HG03342 (cell line): ENCODE data around the gene SCMH1.
"Not testable (repeated sequence)": the region's sequence is repeated elsewhere in the genome, so short reads cannot be mapped to it uniquely, and the experiment has no call there.

Experiments
- ATAC-seq: cut with Tn5 transposase; IDR thresholded peaks from one replicate; pipeline ENCODE4 v1.9.1; 2021; ENCODE audit warnings: mild to moderate bottlenecking, moderate library complexity; ENCODE audit not compliant: unreplicated experiment

SCMH1 gene

DNA sequence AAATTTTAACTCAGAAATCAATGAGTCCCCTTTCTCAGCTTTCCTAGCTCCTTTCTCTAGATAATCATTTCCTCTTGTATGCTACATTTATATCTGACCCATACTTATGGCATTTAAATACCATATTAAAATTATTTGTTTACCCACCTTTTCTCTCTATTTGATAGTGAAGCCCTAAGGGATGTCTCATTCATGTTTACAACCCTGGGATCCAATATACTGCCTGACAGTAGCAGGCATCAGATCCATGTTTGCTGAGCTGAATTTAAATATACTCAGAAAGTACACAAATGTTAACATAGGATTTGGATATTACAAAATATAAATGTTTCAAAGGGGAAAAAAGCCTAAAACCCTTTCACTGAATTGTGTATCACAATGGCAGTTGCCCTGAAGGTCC lies 26.5 kb downstream of the SCMH1 start:
- ATAC-seq: no peak

DNA sequence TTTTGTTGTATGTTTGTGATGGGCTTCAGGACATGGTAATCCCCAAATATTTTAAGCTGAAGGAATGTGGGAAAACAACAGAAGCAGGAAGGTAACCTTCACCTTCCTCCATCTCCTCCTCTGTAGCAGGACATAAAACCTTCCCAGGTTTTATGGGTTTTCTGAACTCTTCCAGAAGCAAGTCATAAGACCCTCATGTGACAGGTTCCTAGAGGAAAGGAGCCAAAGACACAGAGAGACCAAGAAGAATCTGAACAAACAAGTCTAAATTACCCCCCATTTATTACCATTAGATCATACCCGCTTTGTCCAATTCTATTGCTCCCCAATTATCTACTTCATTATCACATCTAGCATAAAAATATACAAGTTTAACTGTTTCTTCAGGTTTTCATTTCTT lies 28.8 kb downstream of the SCMH1 start:
- ATAC-seq: no peak

DNA sequence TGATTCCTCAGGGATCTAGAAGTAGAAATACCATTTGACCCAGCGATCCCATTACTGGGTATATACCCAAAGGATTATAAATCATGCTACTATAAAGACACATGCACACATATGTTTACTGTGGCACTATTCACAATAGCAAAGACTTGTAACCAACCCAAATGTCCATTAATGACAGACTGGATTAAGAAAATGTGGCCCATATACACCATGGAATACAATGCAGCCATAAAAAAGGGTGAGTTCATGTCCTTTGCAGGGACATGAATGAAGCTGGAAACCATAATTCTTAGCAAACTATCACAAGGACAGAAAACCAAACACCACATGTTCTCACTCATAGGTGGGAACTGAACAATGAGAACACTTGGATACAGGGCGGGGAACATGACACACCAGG lies 30.5 kb downstream of the SCMH1 start:
- not testable (repeated sequence) for ATAC-seq

DNA sequence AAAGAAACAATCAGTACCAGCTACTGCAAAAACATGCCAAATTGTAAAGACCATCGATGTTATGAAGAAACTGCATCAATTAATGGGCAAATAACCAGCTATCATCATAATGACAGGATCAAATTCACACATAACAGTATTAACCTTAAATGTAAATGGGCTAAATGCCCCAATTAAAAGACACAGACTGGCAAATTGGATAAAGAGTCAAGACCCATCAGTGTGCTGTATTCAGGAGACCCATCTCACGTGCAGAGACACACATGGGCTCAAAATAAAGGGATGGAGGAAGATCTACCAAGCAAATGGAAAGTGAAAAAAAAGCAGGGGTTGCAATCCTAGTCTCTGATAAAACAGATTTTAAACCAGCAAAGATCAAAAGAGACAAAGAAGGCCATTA lies 35.1 kb downstream of the SCMH1 start:
- ATAC-seq: not testable (repeated sequence)

DNA sequence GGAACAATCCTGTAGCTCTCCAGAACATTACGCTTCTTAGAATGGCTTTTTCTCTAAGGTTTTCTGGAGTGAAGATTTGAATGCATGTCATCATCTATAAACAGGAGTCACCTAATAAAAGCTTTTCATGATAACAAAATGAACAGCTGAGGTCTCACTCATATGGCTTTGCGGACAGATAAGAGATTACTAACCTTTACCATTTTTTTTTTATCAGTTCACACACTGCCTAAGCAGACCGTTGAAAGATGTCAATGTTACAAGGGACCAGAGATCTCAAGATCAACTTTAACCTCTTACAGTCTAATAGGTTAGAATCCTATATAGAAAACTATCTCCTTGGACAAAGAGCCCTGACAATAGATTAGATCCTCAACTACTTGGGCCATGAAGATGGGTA lies 41.4 kb downstream of the SCMH1 start:
- ATAC-seq: no peak

DNA sequence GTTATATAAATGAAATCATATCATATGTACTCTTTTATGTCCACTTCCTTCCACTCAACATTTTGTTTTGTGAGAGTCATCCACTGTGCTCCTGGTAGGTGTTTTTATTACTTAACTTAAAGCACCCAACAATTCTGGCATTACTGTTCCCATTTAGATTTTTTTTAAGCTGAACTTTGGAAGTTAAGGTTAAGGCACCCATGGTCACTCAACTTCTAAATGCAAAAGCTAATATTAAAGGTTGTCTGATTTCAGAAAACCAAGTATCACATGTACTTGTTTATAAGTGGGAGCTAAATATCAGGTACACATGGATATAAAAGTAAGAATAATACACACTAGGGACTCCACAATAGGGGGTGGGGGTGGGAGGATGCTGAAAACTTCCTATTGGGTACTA lies 42.7 kb downstream of the SCMH1 start:
- ATAC-seq: no peak

DNA sequence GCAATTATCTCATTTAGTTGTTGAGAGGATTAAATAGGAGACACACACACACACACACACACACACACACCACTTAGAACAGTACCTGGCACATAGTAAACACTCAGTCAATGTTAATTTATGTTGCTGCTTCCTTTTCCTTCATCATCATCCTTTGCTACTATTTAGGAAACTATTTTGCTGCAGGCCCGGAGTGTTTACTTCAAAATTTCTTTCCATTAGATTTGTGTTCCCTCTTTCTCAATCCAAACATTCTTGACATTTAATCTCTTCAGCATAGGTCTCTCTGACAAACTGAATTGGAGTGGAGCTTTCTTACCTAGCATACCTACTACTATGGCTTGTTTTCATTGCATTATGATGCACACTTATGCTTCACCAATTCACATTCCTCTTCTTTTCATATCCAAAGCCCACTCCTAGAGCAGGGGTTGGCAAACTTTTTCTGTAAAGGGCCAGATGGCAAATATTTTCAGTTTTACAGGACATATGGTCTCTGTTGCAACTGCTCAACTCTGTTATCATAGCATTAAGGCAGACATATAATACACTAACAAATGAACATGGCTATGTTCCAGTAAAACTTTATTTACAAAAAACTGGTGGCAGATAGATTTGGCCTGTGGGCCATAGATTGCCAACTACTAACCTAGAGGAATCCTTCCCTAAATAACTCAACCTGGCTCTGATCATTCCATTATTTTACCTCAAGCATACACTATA lies 49.5 kb downstream of the SCMH1 start:
- no peak for ATAC-seq

DNA sequence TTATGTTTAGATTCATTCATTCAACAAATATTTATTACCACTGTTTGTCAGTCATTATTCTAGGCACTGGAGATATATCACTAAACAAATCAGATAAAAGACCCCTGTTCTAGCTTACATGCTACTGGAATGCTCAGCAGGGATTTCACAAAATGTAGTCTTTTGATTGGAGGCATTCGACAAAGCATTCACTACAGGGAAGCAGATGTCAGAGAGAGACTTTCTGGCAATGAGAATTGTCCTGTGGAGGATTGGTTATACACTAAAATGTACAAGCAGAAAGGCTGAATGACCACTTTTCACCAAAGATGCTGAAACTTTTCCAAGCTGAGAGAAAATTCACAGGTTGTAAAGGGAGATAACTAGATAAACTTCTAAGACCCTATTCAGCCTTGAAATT lies 57.7 kb downstream of the SCMH1 start:
- ATAC-seq: no peak

DNA sequence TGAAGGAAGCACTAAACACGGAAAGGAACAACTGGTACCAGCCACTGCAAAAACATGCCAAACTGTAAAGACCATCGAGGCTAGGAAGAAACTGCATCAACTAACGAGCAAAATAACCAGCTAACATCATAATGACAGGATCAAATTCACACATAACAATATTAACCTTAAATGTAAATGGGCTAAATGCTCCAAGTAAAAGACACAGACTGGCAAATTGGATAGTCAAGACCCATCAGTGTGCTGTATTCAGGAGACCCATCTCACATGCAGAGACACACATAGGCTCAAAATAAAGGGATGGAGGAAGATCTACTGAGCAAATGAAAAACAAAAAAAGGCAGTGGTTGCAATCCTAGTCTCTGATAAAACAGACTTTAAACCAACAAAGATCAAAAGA lies 63.9 kb downstream of the SCMH1 start:
- not testable (repeated sequence) for ATAC-seq

DNA sequence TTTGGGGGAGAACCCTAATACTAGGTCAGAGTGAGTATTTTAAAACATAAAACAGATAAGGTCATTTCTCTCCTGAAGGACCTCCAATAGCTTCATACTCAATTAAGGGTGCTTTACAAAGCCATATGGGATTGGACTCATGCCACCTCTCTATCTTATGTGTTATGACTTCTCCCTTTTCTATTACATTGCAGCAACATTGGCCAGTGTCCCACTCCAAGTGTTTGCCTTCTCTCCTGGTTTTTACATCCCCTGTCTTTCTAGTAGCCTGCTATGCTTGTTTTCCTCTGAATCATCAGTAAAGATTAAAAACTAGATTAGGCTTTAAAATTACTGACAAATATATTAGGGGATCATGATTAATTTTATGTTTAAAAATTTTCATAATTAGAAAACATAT lies 66.6 kb downstream of the SCMH1 start:
- no peak for ATAC-seq

DNA sequence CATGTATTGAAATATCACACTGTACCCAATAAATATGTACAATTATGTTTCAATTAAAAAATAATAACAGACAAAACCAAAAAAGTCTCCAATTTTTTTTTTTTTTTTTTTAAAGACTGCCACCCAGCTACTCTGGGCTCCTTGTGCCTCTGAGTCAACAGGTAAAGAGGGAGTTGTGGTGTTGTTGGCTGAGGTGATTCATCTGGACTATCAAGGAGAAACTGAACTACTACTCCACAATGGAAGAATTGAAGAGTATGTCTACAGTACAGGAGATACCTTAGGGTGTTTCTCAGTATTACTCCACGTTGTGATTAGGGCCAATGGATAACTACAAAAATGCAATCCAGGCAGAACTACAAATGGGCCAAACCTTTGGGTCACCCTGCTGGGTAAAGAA lies 67.9 kb downstream of the SCMH1 start:
- no peak for ATAC-seq

DNA sequence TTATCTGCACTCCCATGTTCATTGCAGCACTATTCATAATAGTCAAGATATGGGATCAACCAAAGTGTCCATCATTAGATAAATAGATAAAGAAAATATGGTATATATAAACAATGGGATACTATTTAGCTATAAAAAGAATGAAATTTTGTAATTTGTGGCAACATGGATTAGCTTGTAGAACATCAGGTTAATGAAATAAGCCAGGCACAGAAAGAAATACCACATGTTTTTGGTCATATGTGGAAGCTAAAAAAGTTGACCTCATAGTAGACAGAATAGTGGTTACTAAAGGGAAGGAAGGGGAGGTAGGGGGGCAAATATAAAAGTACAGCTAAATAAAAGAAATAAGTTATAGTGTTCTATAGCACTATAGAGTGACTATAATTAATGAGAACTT lies 68.5 kb downstream of the SCMH1 start:
- no peak for ATAC-seq

DNA sequence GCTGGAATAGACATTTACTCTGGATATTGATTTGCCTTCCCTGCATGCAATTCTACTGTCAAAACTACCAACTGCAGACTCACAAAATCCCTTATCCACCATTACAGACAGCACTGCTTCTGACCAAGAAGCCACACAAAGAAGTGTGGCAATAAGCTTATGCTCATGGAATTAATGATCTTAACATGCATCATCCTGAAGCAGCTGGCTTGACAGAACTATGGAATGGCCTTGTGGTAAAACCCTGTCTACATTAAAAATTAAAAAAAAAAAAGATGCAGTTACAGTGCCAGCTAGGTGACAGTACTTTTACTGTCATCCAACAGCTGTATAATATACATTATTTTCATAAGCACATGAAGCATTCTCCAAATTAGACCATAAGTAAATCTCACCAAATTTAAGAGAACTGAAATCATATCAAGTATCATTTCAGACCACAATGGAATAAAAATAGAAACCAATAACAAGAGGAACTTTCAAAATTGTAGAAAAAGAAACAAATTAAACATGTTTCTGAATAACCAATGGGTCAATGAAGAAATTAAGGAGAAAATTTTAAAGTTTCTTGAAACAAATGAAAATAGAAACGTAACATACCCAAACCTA lies 70.7 kb downstream of the SCMH1 start:
- no peak for ATAC-seq

DNA sequence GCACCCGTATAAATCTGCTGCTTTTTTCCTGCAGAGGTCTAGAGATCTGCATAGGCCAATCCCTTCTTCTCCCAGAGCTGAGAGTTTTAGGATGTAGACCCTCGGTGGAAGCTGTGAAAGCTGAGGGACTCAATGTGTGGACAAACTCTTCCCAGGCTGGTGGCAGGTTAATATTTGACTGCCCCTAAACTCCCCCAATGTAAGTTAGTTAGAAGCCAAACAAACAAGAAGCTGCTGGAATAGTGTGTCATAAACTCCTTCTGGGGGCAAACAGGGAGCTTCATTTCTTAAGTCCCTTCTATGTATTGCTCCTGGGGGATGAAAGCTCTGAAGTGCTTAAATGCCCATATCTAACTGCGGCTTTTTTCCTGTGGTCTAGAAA lies 72.3 kb downstream of the SCMH1 start:
- ATAC-seq: no peak

DNA sequence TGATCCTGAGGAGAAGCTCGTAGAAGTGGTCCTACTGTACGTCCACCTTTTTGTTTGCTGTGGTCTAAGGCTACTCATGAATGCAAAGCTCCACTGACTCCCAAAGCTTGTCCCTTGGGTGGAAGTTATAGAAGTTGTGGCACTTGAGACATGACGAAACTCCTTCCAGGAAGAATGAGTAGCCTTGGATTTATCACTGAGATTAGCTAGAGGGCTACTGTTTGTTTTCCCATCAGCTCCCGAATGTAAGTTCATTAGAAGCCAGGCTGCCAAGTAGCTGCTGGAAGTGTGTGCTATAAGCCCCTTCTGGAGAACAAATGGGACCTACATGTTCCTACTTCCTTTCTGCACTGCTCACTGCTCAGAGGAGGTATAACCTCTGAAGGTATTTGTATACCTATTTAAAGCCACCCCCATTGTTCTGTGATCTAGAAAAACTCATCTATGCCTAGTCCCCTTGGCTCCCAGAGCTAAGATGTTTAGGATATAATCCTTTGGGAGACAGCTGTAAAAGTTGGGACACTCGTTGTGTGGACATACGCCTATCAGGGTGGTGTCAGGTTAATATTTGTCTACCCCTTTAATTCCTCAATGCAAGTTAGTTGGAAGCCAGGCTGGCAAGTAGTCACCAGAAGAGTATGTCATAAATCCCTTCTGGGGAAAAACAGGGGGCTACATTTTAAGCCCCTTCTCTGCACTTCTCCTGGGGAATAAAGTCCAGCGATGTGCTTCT lies 72.9 kb downstream of the SCMH1 start:
- no peak for ATAC-seq

DNA sequence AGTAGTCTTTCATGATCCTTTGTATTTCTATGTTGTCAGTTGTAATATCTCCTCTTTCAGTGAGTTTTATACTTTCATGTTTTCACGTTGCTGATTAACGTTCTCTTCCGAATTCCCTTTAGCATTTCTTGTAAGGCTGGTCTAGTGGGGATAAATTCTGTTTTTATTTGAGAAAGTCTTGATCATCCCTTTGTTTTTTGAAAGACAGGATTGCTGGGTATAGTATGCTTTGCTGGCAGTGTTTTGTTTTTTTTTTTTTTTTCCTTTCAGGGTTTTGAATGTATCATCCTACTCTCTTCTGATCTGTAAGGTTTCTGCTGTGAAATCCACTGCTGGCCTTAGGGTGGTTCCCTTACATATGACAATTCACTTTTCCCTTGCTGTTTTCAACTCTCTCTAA lies 74.4 kb downstream of the SCMH1 start:
- no peak for ATAC-seq

DNA sequence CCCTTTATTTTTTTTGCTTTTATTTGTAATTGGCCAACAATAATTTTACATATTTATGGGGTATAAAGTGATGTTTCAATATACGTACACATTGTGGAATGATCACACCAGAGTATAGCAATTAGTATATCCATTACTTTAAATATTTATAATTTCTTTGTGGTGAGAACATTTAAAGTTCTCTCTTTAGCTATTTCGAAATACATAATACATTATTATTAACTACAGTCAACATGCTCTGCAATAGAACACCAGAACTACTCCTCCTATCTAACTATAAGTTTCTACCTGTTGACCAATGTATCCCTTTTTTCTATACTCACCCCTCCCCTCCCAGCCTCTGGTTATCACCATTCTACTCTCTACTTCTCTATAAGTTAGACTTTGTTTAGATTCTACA lies 77.4 kb downstream of the SCMH1 start:
- ATAC-seq: no peak

DNA sequence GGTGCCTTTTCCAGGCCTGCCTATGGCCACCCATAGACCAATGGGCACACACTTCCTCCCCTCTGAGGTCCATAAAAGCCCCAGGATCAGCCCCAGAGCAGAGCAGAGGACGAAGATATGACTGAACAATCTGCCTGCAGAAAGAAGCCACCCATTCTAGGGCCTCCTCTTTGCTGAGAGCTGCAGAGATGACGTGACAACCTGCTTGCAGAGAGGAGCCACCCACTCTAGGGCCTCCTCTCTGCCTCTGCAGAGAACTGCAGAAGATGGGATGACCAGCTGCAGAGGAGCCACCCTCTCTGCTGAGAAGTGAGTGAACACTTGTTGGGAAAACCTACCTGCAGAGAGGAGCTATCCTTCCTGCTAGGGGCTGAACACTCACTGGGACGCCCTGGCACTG lies 79.7 kb downstream of the SCMH1 start:
- ATAC-seq: no peak

DNA sequence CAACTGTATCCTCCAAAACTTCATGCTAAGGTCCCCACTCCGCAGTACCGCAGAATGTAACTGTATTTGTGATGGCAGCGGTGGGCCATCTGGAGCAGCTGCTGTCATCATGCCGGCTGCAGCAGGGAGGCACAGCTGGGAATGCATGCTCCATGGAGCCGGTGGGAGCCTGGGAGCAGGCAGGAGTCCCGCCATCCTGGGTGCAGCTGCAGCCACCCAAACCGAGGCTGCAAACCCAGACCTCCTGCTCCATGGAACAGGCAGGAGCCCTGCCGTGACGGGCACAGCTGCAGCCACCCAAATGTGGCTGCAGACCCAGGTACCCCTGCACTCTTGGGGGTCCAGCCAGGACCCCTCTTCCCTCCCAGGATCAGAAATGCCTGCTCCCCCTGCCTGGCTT lies 80.3 kb downstream of the SCMH1 start:
- ATAC-seq: no peak

DNA sequence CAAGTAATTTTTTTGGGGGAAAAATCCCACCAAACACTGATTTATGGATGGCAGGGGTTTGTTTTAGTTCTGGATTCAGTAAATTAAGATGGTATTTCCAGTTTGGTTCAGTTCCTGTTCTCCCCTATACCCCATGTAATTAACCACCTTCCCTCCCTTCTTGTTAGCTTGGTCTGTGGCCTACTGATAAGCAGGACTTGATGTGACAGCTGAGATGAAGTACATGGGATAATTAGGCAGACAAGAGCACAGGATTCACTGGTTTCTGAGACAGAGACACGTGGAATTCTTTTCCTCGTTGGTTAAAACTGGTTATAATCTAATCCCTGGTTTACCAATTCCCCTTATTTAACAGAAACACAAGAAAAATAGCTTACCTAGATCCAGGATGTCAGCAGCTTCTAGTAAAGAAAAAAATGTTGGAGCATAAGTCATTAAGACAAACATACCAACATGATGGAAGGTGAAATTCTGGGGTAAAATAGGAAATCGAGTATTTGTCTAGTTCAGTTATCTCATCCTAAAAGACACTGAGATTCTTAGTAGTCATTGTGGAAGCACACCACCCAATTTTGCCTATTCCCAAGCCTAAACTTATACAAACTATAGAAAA lies 81.5 kb downstream of the SCMH1 start:
- ATAC-seq: no peak

DNA sequence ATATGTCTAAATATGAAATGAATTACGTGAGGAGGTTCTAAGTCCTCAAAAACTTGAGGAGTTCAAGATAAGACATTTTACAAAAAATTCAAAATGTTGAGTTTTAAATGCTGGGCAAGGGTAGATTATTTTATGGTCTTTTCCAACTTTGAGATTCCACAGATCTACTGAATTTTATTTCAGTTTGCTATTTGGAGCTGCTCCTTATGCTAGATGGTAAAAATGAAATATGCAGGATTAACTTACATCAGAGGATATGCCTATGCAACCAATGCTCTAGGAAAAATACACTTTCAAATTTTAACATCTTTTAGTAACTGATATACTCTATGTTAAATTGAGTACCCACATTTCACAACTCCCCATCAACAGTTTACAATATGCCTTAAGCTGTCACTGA lies 83.1 kb downstream of the SCMH1 start:
- no peak for ATAC-seq
